GM18505 (cell line): ENCODE data around the gene CGNL1.

Experiments used
- ATAC-seq: cut with Tn5 transposase; IDR thresholded peaks from one replicate; pipeline ENCODE4 v1.9.1; 2021; ENCODE audit not compliant: unreplicated experiment
- POLR2A ChIP-seq: IDR thresholded peaks from 4 replicates; pipeline ENCODE4 v1.6.1; 2011; ENCODE audit warnings: borderline replicate concordance; ENCODE audit not compliant: insufficient read depth, insufficient read length; ENCODE audit errors: extremely low read depth

CGNL1 gene

DNA sequence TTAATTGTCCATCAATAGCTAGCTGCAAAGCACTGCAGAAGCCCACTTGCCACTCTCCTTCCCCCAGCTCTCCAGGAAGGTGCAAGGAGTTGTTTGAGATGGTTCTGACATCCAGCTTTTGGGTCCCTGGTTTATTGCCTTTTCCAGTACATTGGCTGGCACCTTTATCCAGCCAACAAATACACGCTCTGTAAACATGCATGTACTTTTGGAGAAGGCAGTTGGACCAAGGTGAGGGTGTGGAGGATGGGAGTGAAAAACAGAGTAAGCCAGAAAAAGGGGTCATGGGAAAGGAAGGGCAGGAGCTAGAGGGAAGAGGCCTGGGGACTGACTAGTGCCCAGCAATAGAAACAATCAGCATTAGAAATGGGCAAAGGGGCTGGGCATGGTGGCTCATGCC, 102.7 kb downstream of the CGNL1 start:
- ATAC-seq: no peak
- no peak for TF ChIP-seq POLR2A

DNA sequence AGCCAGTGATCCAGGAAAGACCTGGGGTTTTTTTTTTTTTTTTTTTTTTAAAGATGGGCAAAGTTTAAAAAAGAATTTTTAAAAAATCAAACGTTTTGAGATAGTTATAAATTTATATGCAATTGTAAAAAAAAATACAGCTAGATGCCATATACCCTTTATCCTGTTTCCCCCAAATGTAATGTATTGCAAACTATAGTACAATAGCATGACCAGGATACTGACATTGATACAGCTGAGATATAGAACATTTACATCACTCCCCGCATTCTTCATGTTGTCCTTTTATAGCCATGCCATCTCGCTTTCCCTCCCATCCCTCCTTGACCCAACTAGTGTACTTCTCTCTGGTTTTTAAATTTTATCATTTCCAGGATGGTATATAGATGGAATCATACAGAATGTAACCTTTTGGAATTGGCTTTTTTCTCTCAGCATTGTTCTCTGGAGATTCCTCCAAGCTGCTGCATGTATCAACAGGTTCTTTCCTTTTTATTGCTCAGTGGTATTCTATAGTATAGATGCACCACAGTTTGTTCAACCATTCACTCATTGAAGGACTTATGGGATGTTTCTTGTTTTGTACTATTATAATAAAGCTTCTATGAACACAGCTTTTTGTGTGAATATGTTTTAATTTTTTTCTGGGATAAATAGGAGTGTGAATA, 104.9 kb downstream of the CGNL1 start:
- no peak for TF ChIP-seq POLR2A
- ATAC-seq: no peak

DNA sequence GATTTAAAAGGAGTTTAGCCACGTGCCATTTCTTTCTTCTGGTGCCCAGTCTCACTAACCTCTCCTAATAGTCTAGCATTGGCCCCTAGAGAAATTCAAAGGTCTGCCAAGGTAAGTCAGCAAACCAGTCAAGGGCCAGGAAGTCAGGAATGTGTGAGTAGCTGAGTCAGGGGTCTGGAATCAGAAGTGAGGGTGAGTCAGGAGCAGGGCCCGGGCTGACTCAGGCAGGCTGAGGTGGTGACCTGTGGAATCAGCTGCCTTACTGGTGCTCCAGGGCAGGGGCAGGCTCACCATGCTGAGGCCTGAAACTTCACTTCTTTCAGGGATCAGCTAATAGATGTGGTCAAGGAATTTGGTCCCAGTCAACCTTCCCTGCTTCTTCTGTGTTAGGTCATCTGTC, 109.6 kb downstream of the CGNL1 start:
- ATAC-seq: no peak
- TF ChIP-seq POLR2A: no peak

DNA sequence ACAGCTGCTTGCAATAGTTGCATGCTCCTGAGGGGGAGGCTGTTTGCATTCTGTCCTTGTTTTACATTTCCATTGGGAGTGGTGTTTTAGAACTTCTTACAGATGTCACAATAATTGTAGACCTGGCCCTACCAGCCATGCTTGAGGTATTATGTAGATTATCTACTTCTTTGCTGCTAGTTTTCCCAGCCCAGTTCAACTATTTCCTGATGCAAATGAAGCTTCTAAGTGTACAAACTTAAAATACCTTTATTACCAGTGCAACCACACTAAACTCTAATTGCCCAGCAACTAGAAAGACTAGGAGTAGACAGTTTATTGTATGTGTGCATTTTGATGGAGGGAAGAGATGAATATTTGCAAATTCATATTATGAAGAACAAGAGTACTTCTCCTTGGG, 110.5 kb downstream of the CGNL1 start:
- TF ChIP-seq POLR2A: no peak
- ATAC-seq: no peak

DNA sequence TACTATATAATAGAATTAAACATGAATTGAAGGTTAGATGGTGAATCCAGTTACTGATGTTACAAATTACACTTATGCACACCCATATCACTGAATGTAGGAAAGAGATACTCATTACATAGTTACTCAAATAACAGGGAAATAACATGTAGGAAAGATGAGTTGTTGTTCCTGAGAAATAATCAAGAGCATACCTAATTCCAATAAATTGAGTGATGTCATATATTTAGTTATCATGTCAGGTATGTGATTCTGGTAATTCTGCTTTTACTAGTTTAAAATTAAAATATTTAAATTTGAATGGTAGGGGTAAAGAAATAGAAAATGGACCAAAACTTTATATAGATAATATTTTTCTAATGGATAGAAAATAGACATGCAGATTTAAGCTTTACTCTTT, 112.8 kb downstream of the CGNL1 start:
- TF ChIP-seq POLR2A: no peak

DNA sequence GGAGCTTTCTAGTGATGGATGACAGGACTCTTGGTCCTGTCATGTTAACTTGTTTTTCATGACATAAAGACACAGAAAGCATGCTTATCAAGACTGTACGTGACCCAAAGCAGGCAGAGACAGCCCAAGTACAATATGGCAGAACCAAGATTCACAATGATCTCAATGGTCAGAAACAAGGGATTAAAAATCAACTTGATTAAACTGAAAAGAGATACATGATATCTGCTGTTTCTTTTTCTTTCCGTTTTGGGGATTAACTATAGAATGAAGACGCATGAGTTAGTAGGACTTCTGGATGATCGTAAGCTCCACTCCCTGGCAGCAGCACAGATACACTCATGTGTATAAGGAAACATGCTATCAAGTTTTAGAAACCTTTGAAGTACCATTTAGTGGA, 117.0 kb downstream of the CGNL1 start:
- TF ChIP-seq POLR2A: no peak

More for the DNA sequence above, 112.8 kb downstream of the CGNL1 start:
- no peak for ATAC-seq

DNA sequence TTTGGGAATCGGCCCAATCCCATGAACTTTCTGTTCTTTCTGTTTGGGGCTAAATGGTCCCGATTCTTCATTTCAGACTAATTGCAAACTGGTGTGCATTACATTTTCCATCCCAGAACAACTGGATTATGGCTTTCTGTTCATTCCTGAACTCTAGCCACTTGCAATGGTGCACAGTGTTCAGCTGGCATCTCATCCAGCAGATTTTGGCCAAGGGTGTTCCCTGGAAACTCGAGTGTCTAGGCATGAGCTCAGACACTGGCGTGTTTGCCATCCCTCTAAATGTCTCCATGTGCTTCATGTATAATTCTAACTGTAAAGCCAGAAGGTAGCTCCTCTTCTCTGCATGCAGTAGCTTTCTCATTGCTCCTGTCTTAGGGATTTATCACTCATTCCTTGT, 118.3 kb downstream of the CGNL1 start:
- no peak for ATAC-seq
- TF ChIP-seq POLR2A: no peak

More for the DNA sequence above, 117.0 kb downstream of the CGNL1 start:
- ATAC-seq: no peak

DNA sequence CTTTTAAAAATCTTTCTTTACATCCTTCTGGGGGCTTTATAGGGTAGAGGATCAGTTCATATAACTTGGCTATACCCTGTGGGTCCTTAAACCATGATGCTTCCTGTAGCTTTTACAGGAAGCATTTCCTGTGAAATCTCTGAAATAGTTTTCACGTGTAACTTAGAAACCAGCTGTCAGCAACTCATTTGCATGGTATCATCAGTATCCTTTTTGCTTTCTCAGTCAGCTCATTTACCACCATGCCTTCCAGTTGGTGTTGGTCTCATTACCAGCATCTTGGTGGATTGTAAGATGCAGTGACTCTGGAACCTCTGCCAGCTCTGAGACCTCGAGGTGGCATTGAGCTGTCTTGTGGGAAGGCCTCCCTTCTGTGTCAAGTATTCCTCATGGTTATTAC, 118.7 kb downstream of the CGNL1 start:
- no peak for ATAC-seq
- no peak for TF ChIP-seq POLR2A

DNA sequence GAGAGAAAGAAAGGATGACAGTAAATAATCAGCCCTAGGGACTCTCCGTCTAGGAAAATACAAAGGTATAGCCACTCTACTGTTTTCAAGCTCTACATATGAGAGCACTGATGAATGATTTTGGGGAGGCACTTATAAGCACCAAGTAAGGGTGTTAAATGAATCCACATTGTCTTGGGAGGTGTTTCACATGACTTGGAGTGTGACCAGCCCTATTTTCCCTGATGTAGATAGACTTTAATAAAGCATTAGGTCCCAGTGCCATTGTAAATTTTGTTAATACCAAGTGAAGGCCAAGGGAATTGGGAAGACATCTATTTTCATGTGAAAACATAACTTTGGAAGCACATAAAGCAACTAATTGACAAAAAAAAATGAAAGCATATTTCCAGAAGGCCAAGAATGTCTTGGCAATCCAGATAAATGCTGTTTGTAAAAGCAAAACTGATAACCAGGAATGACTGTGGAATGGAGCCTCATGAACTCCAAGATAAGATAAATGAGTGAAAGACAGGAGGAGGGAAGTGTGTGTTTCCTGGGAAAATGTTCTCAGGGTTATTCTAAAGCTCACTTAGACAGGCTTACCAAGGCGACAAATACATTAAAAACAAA, 119.4 kb downstream of the CGNL1 start:
- no peak for ATAC-seq
- no peak for TF ChIP-seq POLR2A

DNA sequence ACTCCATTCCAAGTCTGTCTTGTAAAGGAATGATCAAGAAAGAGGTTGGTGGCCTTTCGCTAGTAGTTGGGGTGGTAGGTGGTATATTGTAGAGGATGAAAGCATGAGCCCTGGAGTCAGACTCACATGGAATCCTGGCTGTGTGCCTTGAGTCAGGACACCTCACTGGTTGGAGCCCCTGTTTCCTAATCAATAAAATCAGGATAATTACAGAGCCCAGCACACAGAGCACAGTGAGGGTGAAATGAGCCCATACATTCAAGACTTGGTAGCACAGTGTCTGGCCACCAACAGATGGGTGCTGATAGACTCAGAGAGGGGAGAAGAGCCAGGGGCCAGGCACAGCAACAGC, 120.3 kb downstream of the CGNL1 start:
- no peak for ATAC-seq
- TF ChIP-seq POLR2A: no peak

DNA sequence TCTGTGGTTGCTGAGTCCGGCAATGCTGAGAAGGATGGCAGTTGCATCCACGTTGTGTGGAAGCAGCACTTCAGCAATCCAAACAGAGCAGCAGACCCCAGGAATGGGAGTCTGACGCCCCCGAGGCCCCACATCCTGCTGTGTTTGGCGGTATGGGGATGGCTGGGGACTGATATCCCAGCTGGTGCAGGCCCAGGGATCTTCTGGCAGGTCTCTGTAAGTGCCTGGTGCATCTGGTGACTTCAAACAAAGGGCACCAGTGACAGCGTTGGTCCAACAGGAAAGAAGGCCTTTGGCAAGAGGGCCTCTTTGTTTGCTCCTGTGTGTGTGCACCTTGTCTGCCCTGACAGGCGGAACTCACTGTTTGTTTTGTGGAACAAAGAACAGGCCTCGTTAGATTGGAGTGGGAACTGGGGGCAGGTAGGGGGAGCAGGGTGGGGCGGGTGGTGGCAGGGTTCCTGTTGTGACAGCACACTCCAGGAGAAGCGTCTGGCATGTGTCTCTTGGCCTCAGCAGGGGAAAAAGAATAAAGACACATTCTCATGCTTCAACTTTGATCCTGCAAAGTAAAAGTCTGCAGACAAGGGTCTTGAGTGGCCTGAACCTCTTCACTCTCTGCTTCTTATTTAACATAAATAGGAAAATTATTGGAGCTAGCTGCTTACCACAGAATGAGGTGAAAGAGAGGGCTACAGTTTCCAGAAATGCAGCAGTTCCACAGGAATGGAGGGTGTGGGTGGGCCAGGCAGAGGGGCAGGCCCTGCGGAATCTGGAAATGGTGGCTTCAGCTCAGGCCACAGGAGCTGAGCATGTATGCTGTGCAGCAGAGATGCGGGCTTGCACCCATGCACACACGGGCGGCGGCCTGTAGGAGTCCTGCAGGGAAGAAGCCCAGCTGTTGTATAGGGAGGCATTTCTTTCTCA, 120.9 kb downstream of the CGNL1 start:
- ATAC-seq: no peak
- TF ChIP-seq POLR2A: no peak

DNA sequence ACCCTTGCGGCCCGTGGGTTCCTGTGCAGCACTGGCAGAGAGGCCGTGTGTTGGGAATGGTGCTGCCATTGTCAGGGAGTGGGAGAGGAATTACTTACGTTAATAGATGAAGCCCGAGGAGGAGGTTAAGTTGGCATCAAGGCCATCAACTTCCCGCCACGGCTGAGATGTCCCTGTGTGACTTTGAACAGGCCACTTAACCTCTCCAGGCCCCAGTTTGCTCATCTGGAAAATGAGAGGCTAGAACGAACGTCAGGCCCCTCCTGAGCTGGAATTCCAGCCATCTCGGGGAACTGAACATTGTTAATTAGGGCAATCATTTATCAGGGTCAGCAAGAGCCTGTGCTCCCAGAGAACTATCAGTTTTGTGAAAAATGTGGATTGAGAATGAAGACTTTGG, 124.0 kb downstream of the CGNL1 start:
- no peak for ATAC-seq

DNA sequence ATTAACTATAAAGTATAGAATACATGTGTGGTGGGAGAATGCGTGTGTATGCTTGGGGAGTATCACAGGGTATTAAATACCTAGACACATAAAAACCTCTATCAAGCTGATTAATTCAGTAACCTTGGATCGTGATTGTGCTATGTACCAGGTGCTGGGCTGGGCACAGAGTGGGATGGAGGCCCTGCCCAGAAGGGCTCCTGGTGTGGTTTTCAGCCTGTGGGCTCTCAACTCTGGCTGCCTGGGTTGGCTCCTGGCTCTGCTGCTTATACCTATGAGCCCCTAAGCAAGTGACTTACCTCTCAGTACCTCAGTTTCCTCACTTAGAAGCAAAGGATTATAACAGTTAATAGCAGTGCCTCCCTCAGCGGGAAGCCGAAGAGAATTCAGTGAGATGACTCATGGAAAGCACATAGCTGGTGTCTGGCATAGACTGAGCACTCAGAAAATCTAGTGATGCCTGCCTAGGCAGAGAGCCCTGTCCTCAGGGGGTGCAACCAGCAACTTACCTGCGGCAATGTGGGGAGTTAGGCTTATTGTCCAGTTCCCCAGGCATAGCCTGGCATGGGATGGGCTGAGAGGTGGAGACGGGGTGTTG, 124.8 kb downstream of the CGNL1 start:
- TF ChIP-seq POLR2A: no peak
- ATAC-seq: no peak

More for the DNA sequence above, 124.0 kb downstream of the CGNL1 start:
- no peak for TF ChIP-seq POLR2A
